Breast epithelium (tissue), 4 donors: ENCODE data around the gene TRIM28. TPM values are rescaled to one million over a fixed set of nuclear protein-coding genes. Genes with fewer than 3 reads are reported as not detected.

Experiments
- DNase-seq, 2 donors: peaks; one replicate each; pipeline ENCODE4 v3.0.0-alpha.2; 2019; ENCODE audit warnings: low spot score in 2 of 2
- H3K27ac ChIP-seq, 2 donors: fragments of 200-600 bp; sonication (generic) in 1 of 2; one replicate each; pipeline ENCODE4 v1.5.1; 2016 to 2019; ENCODE audit warnings: mild to moderate bottlenecking in 1 of 2
- H3K27me3 ChIP-seq, 2 donors: fragments of 200-600 bp; sonication (generic) in 1 of 2; one replicate each; pipeline versions ENCODE4 v1.5.1 to v1.6.0; 2017 to 2019; ENCODE audit warnings: control low read depth in 1 of 2, mild to moderate bottlenecking in 1 of 2
- H3K36me3 ChIP-seq: fragments of 200-600 bp; one replicate; pipeline ENCODE4 v1.5.1; 2019
- H3K4me1 ChIP-seq, 2 donors: fragments of 200-600 bp; sonication (generic); one replicate each; pipeline ENCODE4 v1.5.1; 2016 to 2019; ENCODE audit warnings: control low read depth in 1 of 2
- H3K4me3 ChIP-seq, 3 donors: fragments of 200-600 bp; sonication (generic); 1 replicate in 2 of 3; 2 replicates in 1 of 3; pipeline ENCODE4 v1.5.1; 2016 to 2019; ENCODE audit warnings: mild to moderate bottlenecking in 3 of 3, moderate library complexity in 2 of 3
- H3K9me3 ChIP-seq, 2 donors: fragments of 200-600 bp; sonication (generic) in 1 of 2; one replicate each; pipeline ENCODE4 v1.5.1; 2016 to 2019; ENCODE audit warnings: control low read depth in 1 of 2
- POLR2A ChIP-seq: fragments of 450-650 bp; IDR thresholded peaks from one replicate; pipeline ENCODE4 v1.6.1; 2016; ENCODE audit warnings: antibody characterized with exemption, mild to moderate bottlenecking, moderate library complexity
- POLR2AphosphoS5 ChIP-seq, 3 donors: sonication (generic); formaldehyde crosslinking; IDR thresholded peaks; one replicate each; pipeline ENCODE4 v1.6.1; 2017; ENCODE audit warnings: antibody characterized with exemption in 3 of 3
- intact Hi-C: fragments of 100-400 bp; cut with DNase I; formaldehyde crosslinking; loops from one replicate; pipeline ENCODE4 v1.15.1; 2023; ENCODE audit warnings: low total_unique reads
- total RNA-seq, 3 donors: library from RNA; depleted of rRNA; stranded (reverse); fragments of >200 nt; gene quantifications; one replicate each; pipeline ENCODE4 v1.1.0, GENCODE V29; 2016
- TF ChIP-seq, protein P1 (sequence below), 3 donors: fragments of 450-650 bp; IDR thresholded peaks; one replicate each; pipeline ENCODE4 v1.5.1; 2016 to 2017; ENCODE audit warnings: antibody characterized with exemption in 3 of 3, mild to moderate bottlenecking in 3 of 3, moderate library complexity in 3 of 3

Gene TRIM28
- total RNA-seq, 3 donors from 2014 or later, result 110 to 190 (median 173) TPM

DNA sequence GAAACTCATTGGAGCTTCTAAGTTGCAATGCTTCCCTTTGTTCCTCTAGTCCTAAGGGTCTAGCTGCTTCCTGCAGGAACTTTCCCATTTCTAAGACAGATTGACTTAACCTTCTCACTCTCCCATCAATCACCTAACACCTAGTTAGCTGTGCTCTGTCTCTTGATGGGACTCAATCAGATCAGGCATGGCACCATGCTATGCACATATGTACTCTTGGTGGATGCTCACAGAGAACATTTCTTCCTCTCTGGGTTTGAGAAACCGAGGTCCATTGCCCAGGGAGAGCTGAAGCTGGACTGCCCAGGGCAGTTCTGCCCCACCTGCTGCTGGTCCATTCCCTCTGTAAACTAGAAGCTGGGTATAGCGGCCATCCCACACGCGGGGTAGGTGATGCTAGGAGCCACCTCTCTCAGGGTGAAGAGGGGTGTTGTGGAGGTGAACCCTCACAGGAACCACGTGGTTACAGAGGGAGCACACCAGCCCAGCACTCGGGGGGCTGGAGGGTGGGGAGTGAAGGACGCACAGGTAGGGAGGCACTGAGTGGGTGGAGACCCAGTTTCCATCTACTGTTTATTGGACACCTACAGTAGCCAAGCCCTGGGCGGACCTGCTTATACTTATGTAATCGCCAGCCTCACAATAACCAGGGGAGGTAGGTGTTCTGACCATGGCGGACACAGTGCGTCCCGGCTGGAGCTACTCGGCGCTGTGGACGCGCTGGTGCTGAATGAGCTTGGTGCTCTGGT lies 17.7 kb downstream of the TRIM28 start:
- no peak for TF ChIP-seq POLR2A
- no peak for TF ChIP-seq POLR2AphosphoS5 (IDR thresholded peaks at IDR 0.05)
- TF ChIP-seq, protein P1, sequence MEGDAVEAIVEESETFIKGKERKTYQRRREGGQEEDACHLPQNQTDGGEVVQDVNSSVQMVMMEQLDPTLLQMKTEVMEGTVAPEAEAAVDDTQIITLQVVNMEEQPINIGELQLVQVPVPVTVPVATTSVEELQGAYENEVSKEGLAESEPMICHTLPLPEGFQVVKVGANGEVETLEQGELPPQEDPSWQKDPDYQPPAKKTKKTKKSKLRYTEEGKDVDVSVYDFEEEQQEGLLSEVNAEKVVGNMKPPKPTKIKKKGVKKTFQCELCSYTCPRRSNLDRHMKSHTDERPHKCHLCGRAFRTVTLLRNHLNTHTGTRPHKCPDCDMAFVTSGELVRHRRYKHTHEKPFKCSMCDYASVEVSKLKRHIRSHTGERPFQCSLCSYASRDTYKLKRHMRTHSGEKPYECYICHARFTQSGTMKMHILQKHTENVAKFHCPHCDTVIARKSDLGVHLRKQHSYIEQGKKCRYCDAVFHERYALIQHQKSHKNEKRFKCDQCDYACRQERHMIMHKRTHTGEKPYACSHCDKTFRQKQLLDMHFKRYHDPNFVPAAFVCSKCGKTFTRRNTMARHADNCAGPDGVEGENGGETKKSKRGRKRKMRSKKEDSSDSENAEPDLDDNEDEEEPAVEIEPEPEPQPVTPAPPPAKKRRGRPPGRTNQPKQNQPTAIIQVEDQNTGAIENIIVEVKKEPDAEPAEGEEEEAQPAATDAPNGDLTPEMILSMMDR (IDR thresholded peaks at IDR 0.05), result no peak
- H3K4me3 ChIP-seq, result peak overlapping the region; percentile 32 to 80 (median 57)
- no peaks in the 10 kb centered on the region for H3K36me3 ChIP-seq
- DNase-seq, result no peak
- H3K9me3 ChIP-seq, result no peaks in the 10 kb centered on the region
- intact Hi-C loops, result no loop called here
- no peaks in the 10 kb centered on the region for H3K27me3 ChIP-seq
- H3K4me1 ChIP-seq, result peaks cover 20 to 27% of the 10 kb centered on the region in 2 donors
- H3K27ac ChIP-seq, result peak overlapping the region; percentile 68 to 86

DNA sequence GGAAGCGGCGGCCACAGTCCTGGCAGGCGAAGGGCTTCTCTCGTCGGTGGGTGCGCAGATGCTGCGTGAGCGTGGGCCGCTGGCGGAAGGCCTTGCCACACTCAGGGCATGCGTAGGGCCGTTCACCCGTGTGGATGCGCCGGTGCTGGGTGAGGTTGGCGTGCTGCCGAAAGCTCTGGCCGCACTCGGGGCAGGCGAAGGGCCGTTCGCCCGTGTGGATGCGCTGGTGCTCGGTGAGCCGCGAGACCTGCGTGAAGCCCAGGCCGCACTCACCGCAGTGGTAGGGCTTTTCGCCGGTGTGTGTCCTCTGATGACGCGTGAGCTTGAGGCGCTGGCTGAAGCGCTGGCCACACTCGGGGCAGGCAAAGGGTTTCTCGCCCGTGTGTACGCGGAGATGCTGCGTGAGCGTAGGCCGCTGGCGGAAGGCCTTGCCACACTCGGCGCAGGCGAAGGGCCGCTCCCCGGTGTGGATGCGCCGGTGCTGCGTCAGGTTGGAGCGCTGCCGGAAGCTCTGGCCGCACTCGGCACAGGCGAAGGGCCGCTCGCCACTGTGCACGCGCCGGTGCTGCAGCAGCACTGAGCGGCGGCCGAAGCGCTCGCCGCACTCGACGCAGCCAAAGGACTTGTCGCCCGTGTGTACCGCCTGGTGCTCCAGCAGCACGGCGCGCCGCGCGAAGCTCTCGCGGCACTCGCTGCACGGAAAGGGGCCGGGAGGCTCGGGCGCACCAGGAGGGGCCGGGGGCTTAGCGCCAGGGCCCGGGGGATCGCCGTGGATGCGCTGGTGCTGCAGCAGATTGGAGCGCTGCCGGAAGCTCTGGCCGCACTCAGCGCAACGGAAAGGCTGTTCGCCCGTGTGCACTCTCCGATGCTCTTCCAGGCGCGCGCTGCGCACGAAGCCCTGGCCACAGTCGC lies 18.5 kb downstream of the TRIM28 start:
- intact Hi-C loops, result no loop called here
- no peak for DNase-seq
- peak; percentile 8 to 36 (median 11) for TF ChIP-seq POLR2AphosphoS5 (IDR thresholded peaks at IDR 0.05)
- TF ChIP-seq POLR2A, result no peak
- TF ChIP-seq, protein P1 (IDR thresholded peaks at IDR 0.05), result no peak

DNA sequence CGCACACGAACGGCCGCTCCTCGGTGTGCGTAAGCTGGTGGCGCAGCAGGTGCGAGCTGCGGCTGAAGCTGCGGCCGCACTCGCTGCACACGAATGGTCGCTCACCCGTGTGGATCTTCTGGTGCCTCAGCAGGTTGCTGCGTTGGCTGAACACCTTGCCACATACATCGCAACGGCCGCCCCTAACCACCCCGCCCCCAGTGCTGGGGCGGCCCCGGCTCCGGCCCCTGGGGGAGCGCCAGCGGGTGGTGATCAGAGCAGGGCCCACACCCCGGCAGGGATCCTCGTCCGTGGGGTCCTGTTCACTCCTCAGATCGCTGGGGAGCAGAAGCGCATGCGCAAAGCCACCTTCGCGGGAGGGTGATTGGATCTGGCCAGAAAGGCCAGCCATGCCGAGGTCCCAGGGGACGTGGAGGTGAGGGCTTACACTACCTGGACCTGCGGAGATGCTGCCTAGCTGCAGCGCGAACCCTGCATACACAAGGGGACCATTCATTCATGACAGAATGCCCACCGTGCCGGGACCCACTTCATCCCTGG lies 19.2 kb downstream of the TRIM28 start:
- no peak for DNase-seq
- H3K9me3 ChIP-seq, result no peaks in the 10 kb centered on the region
- H3K4me3 ChIP-seq, result peak overlapping the region; percentile 32 to 80 (median 57)
- intact Hi-C loops, result no loop called here
- H3K4me1 ChIP-seq, result peaks cover 17 to 20% of the 10 kb centered on the region in 2 donors
- peak overlapping the region; percentile 68 to 86 for H3K27ac ChIP-seq
- H3K27me3 ChIP-seq, result no peaks in the 10 kb centered on the region
- no peaks in the 10 kb centered on the region for H3K36me3 ChIP-seq
- TF ChIP-seq POLR2A, result no peak
- TF ChIP-seq, protein P1 (IDR thresholded peaks at IDR 0.05), result no peak
- no peak for TF ChIP-seq POLR2AphosphoS5 (IDR thresholded peaks at IDR 0.05)

More for the DNA sequence above, 18.5 kb downstream of the TRIM28 start:
- Histone ChIP-seq H3K27me3 (no peaks in the 10 kb centered on the region), H3K27ac (peak overlapping the region; percentile 68 to 86), H3K4me1 (peaks cover 18 to 20% of the 10 kb centered on the region in 2 donors), H3K36me3 (no peaks in the 10 kb centered on the region), H3K4me3 (peak overlapping the region; percentile 32 to 80 (median 57)), H3K9me3 (no peaks in the 10 kb centered on the region)

DNA sequence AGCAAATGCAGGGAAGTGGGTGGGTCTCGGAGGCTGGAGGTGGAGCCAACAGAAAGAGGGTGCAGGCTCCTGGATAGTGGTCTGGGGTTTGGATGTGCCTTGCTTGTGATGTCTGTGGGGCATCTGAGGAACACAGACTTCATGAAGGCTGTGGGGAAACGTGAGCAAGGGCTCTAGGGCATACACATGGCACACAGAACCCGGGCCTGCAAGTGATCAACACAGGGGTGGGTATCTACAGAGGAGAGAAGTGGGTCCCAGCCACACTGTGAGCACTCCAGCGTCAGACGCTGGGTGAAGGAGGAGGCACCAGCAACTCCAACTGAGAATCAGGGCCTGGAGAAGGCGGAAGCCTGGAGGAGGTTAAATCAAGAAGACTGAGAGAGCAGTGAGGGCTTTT lies 20.0 kb downstream of the TRIM28 start:
- Histone ChIP-seq H3K27me3 (no peaks in the 10 kb centered on the region), H3K4me3 (no peak overlapping the region), H3K27ac (no peak overlapping the region), H3K36me3 (no peaks in the 10 kb centered on the region), H3K9me3 (no peaks in the 10 kb centered on the region), H3K4me1 (peaks cover 17 to 20% of the 10 kb centered on the region in 2 donors)
- intact Hi-C loops, result no loop called here
- peak in 1 of 2 donors; percentile 15 for DNase-seq
- TF ChIP-seq POLR2AphosphoS5 (IDR thresholded peaks at IDR 0.05), result no peak
- no peak for TF ChIP-seq POLR2A
- TF ChIP-seq, protein P1 (IDR thresholded peaks at IDR 0.05), result no peak
